PC-3 (cell line): ENCODE results near the gene STX4. TPM values are rescaled to one million over a fixed set of nuclear protein-coding genes. Genes with fewer than 3 reads are reported as not detected.

Source experiments
- ATAC-seq: fragments of 200-7000 bp; cut with Tn5 transposase; 2 replicates; pipeline ENCODE4 v1.9.1; 2020; ENCODE audit warnings: mild to moderate bottlenecking, moderate library complexity
- BruUV-seq: library from RNA; stranded (reverse); fragments of 400-500 nt; replicated peaks from 2 replicates; lab custom pipeline; 2021; lab: Mats Ljungman, UMichigan
- CTCF ChIA-PET: fragments of 300-600 bp; sonication (Branson Sonifier 250); formaldehyde crosslinking; loops from one replicate; lab custom pipeline; 2022; ENCODE audit warnings: antibody characterized with exemption; lab: Charles Lee
- POLR2A ChIA-PET: fragments of 300-600 bp; sonication (Branson Sonifier 250); formaldehyde crosslinking; loops from one replicate; lab custom pipeline; 2022; ENCODE audit warnings: antibody characterized with exemption; ENCODE audit not compliant: unreplicated experiment; lab: Charles Lee
- DNase-seq: peaks from one replicate; pipeline ENCODE4 v3.0.0-alpha.2; 2015
- H2AFZ ChIP-seq: fragments of 300-600 bp; sonication (generic); 2 replicates; pipeline ENCODE4 v1.6.0; 2016; ENCODE audit warnings: antibody characterized with exemption, low read length
- H3F3A ChIP-seq: fragments of 300-600 bp; sonication (generic); one replicate; pipeline ENCODE4 v1.6.0; 2017; ENCODE audit warnings: antibody characterized with exemption, low read length, control low read depth, mild to moderate bottlenecking; ENCODE audit not compliant: unreplicated experiment
- H3K27ac ChIP-seq: fragments of 300-600 bp; sonication (generic); 2 replicates; pipeline ENCODE4 v1.5.1; 2016; ENCODE audit warnings: mild to moderate bottlenecking, low read length
- H3K27me3 ChIP-seq: fragments of 300-600 bp; sonication (generic); 2 replicates; pipeline ENCODE4 v1.6.1; 2016; ENCODE audit warnings: low read length, mixed read lengths
- H3K36me3 ChIP-seq: fragments of 300-600 bp; sonication (generic); 2 replicates; pipeline ENCODE4 v1.6.1; 2016; ENCODE audit warnings: low read depth, mixed run types, low read length, mixed read lengths
- H3K4me1 ChIP-seq: fragments of 300-600 bp; sonication (generic); 2 replicates; pipeline ENCODE4 v1.5.1; 2016; ENCODE audit warnings: low read length; ENCODE audit not compliant: insufficient read depth
- H3K4me2 ChIP-seq: fragments of 300-600 bp; sonication (generic); 2 replicates; pipeline ENCODE4 v1.6.0; 2016; ENCODE audit warnings: low read length
- H3K4me3 ChIP-seq: fragments of 300-600 bp; sonication (generic); 2 replicates; pipeline ENCODE4 v1.5.1; 2016; ENCODE audit warnings: mild to moderate bottlenecking, low read length, mixed read lengths
- H3K79me2 ChIP-seq: fragments of 300-600 bp; sonication (generic); 2 replicates; pipeline ENCODE4 v1.6.1; 2017; ENCODE audit warnings: low read length, mixed read lengths
- H3K9ac ChIP-seq: fragments of 300-600 bp; sonication (generic); 2 replicates; pipeline ENCODE4 v1.6.0; 2016; ENCODE audit warnings: mild to moderate bottlenecking, low read length
- H3K9me2 ChIP-seq: fragments of 300-600 bp; sonication (generic); replicated peaks from 2 replicates; pipeline ENCODE4 v1.6.1; 2016; ENCODE audit warnings: mixed run types, low read length, mixed read lengths
- H3K9me3 ChIP-seq: fragments of 300-600 bp; sonication (generic); 2 replicates; pipeline ENCODE4 v1.6.1; 2016; ENCODE audit warnings: low read length, mixed read lengths
- H4K20me1 ChIP-seq: fragments of 300-600 bp; sonication (generic); 2 replicates; pipeline ENCODE4 v1.6.1; 2016; ENCODE audit warnings: low read length, mixed read lengths
- EZH2 ChIP-seq: fragments of 300-600 bp; sonication (generic); IDR thresholded peaks from one replicate; pipeline ENCODE4 v1.6.1; 2017; ENCODE audit warnings: antibody characterized with exemption, mild to moderate bottlenecking, low read length; ENCODE audit not compliant: unreplicated experiment
- EZH2phosphoT487 ChIP-seq: fragments of 300-600 bp; sonication (generic); IDR thresholded peaks from 2 replicates; pipeline ENCODE4 v1.6.1; 2018; ENCODE audit warnings: mild to moderate bottlenecking, antibody characterized with exemption, low read length, borderline replicate concordance
- intact Hi-C: fragments of 100-400 bp; cut with micrococcal nuclease; formaldehyde crosslinking; loops from 2 replicates; pipeline ENCODE4 v1.9.0; 2023
- total RNA-seq: library from RNA; depleted of rRNA; stranded (reverse); fragments of >200 nt; gene quantifications from 2 replicates; pipeline ENCODE4 v1.2.3, GENCODE V29; 2014
- TF ChIP-seq, protein P1 (sequence below): fragments of 300-600 bp; sonication (generic); conservative IDR thresholded peaks from 2 replicates; pipeline ENCODE4 v1.5.1; 2017; ENCODE audit warnings: antibody characterized with exemption, low read depth, mild to moderate bottlenecking, low read length

The STX4 gene
- total RNA-seq, 1 experiment from 2014 or later, result 27.4 TPM

DNA sequence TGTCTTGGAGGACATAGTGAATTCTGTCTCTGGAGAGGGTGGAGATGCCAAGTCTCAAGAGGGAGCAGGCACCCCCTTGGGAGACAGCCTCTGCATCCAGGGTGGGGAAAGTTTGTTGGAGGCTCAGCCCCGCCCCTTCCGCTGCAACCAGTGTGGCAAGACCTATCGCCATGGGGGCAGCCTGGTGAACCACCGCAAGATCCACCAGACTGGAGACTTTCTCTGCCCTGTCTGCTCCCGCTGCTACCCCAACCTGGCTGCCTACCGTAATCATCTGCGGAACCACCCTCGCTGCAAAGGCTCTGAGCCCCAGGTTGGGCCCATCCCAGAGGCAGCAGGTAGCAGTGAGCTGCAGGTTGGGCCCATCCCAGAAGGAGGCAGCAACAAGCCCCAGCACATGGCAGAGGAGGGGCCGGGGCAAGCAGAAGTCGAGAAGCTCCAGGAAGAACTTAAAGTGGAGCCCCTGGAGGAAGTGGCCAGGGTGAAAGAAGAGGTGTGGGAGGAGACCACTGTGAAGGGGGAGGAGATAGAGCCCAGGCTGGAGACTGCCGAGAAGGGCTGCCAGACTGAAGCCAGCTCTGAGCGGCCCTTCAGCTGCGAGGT lies 46.1 kb downstream of the STX4 start:
- no peak overlapping the region for H3K4me3 ChIP-seq
- H3F3A ChIP-seq, result no peaks in the 10 kb centered on the region
- H3K9ac ChIP-seq, result no peak overlapping the region
- H3K4me1 ChIP-seq, result 0 out of 2 replicates have a peak, but pooled peaks cover 6% of the 10 kb centered on the region
- CTCF ChIA-PET, result no interaction called here
- TF ChIP-seq, protein P1, sequence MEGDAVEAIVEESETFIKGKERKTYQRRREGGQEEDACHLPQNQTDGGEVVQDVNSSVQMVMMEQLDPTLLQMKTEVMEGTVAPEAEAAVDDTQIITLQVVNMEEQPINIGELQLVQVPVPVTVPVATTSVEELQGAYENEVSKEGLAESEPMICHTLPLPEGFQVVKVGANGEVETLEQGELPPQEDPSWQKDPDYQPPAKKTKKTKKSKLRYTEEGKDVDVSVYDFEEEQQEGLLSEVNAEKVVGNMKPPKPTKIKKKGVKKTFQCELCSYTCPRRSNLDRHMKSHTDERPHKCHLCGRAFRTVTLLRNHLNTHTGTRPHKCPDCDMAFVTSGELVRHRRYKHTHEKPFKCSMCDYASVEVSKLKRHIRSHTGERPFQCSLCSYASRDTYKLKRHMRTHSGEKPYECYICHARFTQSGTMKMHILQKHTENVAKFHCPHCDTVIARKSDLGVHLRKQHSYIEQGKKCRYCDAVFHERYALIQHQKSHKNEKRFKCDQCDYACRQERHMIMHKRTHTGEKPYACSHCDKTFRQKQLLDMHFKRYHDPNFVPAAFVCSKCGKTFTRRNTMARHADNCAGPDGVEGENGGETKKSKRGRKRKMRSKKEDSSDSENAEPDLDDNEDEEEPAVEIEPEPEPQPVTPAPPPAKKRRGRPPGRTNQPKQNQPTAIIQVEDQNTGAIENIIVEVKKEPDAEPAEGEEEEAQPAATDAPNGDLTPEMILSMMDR, result no peak
- TF ChIP-seq EZH2 (no peak), EZH2phosphoT487 (no peak)
- POLR2A ChIA-PET, result no interaction called here
- intact Hi-C loops, result no loop called here
- ATAC-seq (no peak), DNase-seq (no peak)
- no peaks in the 10 kb centered on the region for H3K9me3 ChIP-seq
- H4K20me1 ChIP-seq, result no peaks in the 10 kb centered on the region
- no peaks in the 10 kb centered on the region for H3K27me3 ChIP-seq
- no peaks in the 10 kb centered on the region for H3K9me2 ChIP-seq
- no peak overlapping the region for H3K4me2 ChIP-seq
- peaks cover 25% of the 10 kb centered on the region for H3K79me2 ChIP-seq
- H3K27ac ChIP-seq, result no peak overlapping the region
- H3K36me3 ChIP-seq, result peaks cover 10% of the 10 kb centered on the region
- no peak overlapping the region for H2AFZ ChIP-seq
- no TSS peak for BruUV-seq

DNA sequence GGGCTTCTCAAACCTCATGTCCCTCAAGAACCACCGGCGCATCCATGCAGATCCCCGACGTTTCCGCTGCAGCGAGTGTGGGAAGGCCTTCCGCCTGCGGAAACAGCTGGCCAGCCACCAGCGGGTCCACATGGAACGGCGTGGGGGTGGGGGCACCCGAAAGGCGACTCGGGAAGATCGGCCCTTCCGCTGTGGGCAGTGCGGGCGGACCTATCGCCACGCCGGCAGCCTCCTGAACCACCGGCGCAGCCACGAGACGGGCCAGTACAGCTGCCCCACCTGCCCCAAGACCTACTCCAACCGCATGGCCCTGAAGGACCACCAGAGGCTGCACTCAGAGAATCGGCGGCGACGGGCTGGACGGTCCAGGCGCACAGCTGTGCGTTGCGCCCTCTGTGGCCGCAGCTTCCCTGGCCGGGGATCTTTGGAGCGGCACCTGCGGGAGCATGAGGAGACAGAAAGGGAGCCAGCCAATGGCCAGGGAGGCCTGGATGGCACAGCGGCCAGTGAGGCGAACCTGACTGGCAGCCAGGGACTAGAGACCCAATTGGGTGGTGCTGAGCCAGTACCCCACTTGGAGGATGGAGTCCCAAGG lies 46.8 kb downstream of the STX4 start:
- no peak overlapping the region for H3K9ac ChIP-seq
- POLR2A ChIA-PET, result no interaction called here
- H3K4me1 ChIP-seq, result 0 out of 2 replicates have a peak, but pooled peaks cover 1% of the 10 kb centered on the region
- H3K79me2 ChIP-seq, result peaks cover 18% of the 10 kb centered on the region
- CTCF ChIA-PET, result no interaction called here
- H3K4me3 ChIP-seq, result no peak overlapping the region
- no peaks in the 10 kb centered on the region for H3F3A ChIP-seq
- H3K36me3 ChIP-seq, result peaks cover 10% of the 10 kb centered on the region
- H2AFZ ChIP-seq, result no peak overlapping the region
- no TSS peak for BruUV-seq
- H3K9me3 ChIP-seq, result no peaks in the 10 kb centered on the region
- ATAC-seq (no peak), DNase-seq (no peak)
- no peak overlapping the region for H3K27ac ChIP-seq
- no peaks in the 10 kb centered on the region for H4K20me1 ChIP-seq
- intact Hi-C loops, result no loop called here
- TF ChIP-seq EZH2phosphoT487 (no peak), EZH2 (no peak)
- TF ChIP-seq, protein P1, result no peak
- H3K9me2 ChIP-seq, result no peaks in the 10 kb centered on the region
- H3K4me2 ChIP-seq, result no peak overlapping the region
- H3K27me3 ChIP-seq, result no peaks in the 10 kb centered on the region

DNA sequence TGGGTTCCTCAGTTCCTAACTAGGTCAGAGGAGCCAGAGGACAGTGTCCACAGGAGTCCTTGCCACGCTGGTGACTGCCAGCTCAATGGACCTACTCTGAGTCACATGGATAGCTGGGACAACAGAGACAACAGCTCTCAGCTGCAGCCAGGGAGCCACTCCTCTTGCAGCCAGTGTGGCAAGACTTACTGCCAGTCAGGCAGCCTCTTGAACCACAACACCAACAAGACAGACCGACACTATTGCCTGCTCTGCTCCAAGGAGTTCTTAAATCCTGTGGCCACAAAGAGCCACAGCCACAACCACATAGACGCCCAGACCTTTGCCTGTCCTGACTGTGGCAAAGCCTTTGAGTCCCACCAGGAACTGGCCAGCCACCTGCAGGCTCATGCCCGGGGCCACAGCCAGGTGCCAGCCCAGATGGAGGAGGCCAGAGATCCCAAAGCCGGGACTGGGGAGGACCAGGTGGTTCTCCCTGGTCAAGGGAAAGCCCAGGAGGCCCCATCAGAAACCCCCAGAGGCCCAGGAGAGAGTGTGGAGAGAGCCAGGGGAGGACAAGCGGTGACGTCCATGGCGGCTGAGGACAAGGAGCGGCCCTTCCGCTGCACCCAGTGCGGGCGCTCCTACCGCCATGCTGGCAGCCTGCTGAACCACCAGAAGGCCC lies 47.5 kb downstream of the STX4 start:
- ChIA-PET CTCF (no interaction called here), POLR2A (no interaction called here)
- no peak overlapping the region for H3K27ac ChIP-seq
- BruUV-seq, result no TSS peak
- TF ChIP-seq, protein P1, result no peak
- no peak for TF ChIP-seq EZH2phosphoT487
- no peak for TF ChIP-seq EZH2
- H4K20me1 ChIP-seq, result no peaks in the 10 kb centered on the region
- H3F3A ChIP-seq, result no peaks in the 10 kb centered on the region
- ATAC-seq, result no peak
- no peaks in the 10 kb centered on the region for H3K27me3 ChIP-seq
- H3K4me2 ChIP-seq, result no peak overlapping the region
- peaks cover 10% of the 10 kb centered on the region for H3K36me3 ChIP-seq
- no peaks in the 10 kb centered on the region for H3K9me3 ChIP-seq
- intact Hi-C loops, result no loop called here
- no peaks in the 10 kb centered on the region for H3K9me2 ChIP-seq
- no peak overlapping the region for H3K4me3 ChIP-seq
- H3K79me2 ChIP-seq, result peaks cover 10% of the 10 kb centered on the region
- no peaks in the 10 kb centered on the region for H3K4me1 ChIP-seq
- no peak for DNase-seq
- H3K9ac ChIP-seq, result no peak overlapping the region
- H2AFZ ChIP-seq, result no peak overlapping the region
